LoVo (cell line): ENCODE results near the gene TCL1A.

Experiments
- DNase-seq: peaks from one replicate; pipeline ENCODE4 v3.0.0-alpha.2; 2016; ENCODE audit warnings: low spot score

TCL1A gene

GRCh38 chr14:95705518-95705917 is 8.4 kb downstream of the TCL1A start:
- DNase-seq: no peak

- DNase-seq: no peak
Measured at GRCh38 chr14:95703805-95704204, 10.1 kb downstream of the TCL1A start.

- no peak for DNase-seq
Measured at GRCh38 chr14:95703341-95703740, 10.6 kb downstream of the TCL1A start.

GRCh38 chr14:95701846-95702221 is 12.1 kb downstream of the TCL1A start:
- DNase-seq: no peak

GRCh38 chr14:95700221-95700976 is 13.5 kb downstream of the TCL1A start:
- DNase-seq: no peak

- no peak for DNase-seq
Measured at GRCh38 chr14:95699412-95699811, 14.5 kb downstream of the TCL1A start.

GRCh38 chr14:95698287-95698686 is 15.6 kb downstream of the TCL1A start:
- no peak for DNase-seq

GRCh38 chr14:95697764-95698163 is 16.2 kb downstream of the TCL1A start:
- DNase-seq: no peak

- no peak for DNase-seq
Measured at GRCh38 chr14:95696741-95697140, 17.2 kb downstream of the TCL1A start.

GRCh38 chr14:95695913-95696312 is 18.0 kb downstream of the TCL1A start:
- DNase-seq: no peak

GRCh38 chr14:95695051-95695450 is 18.9 kb downstream of the TCL1A start:
- DNase-seq: no peak

- no peak for DNase-seq
Measured at GRCh38 chr14:95692109-95692508, 21.8 kb downstream of the TCL1A start.

GRCh38 chr14:95691591-95691990 is 22.3 kb downstream of the TCL1A start:
- no peak for DNase-seq

- no peak for DNase-seq
Measured at GRCh38 chr14:95690815-95691214, 23.1 kb downstream of the TCL1A start.

GRCh38 chr14:95689441-95689840 is 24.5 kb downstream of the TCL1A start:
- DNase-seq: no peak

- DNase-seq: no peak
Measured at GRCh38 chr14:95686935-95687334, 27.0 kb downstream of the TCL1A start.

- no peak for DNase-seq
Measured at GRCh38 chr14:95685978-95686922, 27.7 kb downstream of the TCL1A start, which contains the start of gene TCL1B. Gene TCL1B (plus strand): TSS chr14:95686426. CDS start chr14:95686468, 42 bp downstream.

- no peak for DNase-seq
Measured at GRCh38 chr14:95683793-95684192, 30.1 kb downstream of the TCL1A start.

- no peak for DNase-seq
Measured at GRCh38 chr14:95681153-95681552, 32.8 kb downstream of the TCL1A start.

- DNase-seq: no peak
Measured at GRCh38 chr14:95679998-95680735, 33.8 kb downstream of the TCL1A start.

GRCh38 chr14:95679148-95679815 is 34.6 kb downstream of the TCL1A start:
- DNase-seq: no peak
